ENCODE data around the gene LRRC66. TPM values are rescaled to one million over a fixed set of nuclear protein-coding genes. Genes with fewer than 3 reads are reported as not detected.

LRRC66 gene
- total RNA-seq, 3 donors from 2014 or later, result 5.4 to 22.6 (median 14.0) TPM

DNA sequence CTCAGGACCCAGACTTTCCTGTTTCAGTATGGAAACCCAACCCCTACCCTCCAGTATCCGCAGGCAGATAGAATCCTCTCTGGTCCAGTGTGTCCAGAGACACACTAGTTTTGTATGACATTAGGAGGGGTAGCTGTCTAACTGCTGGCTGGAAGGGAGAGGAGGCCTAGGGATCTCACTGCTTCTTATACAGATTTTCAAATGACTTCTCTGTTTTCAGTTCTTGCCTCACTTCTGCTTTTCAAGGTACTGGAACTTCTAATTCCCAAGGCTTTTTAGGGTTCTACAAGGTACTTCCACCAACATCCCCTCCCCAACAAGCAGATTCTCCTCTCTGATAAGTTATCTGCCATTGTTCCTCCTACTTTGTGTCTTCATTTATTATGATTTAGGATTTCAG lies 11.8 kb upstream of the LRRC66 start:
- Histone ChIP-seq H3K36me3 (ENCODE audit: low read depth) (no peaks in the 10 kb centered on the region), H3K4me1 (ENCODE audit: low read depth) (no peaks in the 10 kb centered on the region), H3K9me3 (no peaks in the 10 kb centered on the region), H3K4me3 (no peak overlapping the region)
- DNase-seq (no peak), ATAC-seq (no peak)
- intact Hi-C loops (cut with DNase I, micrococcal nuclease), result loop anchor here in 1 of 2 donors (10.0 kb wide), 1 partner anchor 187 kb away; the partner anchor contains the start of gene DCUN1D4
- TF ChIP-seq, protein P1, sequence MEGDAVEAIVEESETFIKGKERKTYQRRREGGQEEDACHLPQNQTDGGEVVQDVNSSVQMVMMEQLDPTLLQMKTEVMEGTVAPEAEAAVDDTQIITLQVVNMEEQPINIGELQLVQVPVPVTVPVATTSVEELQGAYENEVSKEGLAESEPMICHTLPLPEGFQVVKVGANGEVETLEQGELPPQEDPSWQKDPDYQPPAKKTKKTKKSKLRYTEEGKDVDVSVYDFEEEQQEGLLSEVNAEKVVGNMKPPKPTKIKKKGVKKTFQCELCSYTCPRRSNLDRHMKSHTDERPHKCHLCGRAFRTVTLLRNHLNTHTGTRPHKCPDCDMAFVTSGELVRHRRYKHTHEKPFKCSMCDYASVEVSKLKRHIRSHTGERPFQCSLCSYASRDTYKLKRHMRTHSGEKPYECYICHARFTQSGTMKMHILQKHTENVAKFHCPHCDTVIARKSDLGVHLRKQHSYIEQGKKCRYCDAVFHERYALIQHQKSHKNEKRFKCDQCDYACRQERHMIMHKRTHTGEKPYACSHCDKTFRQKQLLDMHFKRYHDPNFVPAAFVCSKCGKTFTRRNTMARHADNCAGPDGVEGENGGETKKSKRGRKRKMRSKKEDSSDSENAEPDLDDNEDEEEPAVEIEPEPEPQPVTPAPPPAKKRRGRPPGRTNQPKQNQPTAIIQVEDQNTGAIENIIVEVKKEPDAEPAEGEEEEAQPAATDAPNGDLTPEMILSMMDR (IDR thresholded peaks at IDR 0.05), result no peak

DNA sequence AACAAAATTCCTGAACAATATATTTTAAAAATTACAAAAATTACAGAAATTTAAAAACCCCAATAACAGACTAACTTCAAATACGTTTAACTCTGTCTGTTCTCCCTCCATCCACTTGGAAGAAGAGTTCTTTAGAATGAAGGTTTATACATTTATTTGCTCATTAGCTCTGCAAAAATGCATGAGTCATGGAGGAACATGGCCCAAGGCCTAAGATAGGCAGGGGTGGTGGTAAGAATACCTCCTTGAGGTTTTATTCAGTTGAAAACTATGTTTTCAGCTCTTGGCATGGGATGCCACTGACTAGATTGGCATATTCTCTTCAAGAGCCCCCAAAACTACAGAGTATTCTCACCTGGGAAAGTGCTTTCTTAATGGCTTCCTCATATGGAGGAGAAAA lies 8.8 kb upstream of the LRRC66 start:
- ATAC-seq, result no peak
- TF ChIP-seq, protein P1 (IDR thresholded peaks at IDR 0.05), result no peak

DNA sequence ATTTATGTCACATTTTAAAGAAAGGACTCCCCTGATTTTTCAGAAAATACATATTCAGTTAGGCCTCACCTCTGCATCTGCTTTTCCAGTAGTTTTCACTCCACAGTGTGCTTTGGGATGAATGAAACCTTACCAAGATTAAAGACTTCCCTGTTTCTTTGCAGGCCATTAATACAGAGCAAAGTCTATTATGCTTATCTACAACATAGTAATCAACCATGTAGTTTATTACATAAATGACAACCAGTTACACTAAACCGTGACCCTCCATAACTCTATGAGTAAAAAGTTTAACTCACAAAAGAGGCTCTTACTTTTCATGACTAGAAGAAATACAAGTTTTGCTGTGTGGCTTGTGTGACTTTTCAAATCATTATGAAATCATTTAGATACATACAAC lies 2.3 kb downstream of the LRRC66 start:
- ATAC-seq, result peak; percentile 71

More for the DNA sequence above, 8.8 kb upstream of the LRRC66 start:
- H3K4me1 ChIP-seq (ENCODE audit: low read depth), result no peaks in the 10 kb centered on the region
- no peak for DNase-seq
- no peaks in the 10 kb centered on the region for H3K9me3 ChIP-seq
- no peak overlapping the region for H3K4me3 ChIP-seq
- H3K36me3 ChIP-seq (ENCODE audit: low read depth), result no peaks in the 10 kb centered on the region
- intact Hi-C loops (cut with DNase I, micrococcal nuclease), result no loop called here

DNA sequence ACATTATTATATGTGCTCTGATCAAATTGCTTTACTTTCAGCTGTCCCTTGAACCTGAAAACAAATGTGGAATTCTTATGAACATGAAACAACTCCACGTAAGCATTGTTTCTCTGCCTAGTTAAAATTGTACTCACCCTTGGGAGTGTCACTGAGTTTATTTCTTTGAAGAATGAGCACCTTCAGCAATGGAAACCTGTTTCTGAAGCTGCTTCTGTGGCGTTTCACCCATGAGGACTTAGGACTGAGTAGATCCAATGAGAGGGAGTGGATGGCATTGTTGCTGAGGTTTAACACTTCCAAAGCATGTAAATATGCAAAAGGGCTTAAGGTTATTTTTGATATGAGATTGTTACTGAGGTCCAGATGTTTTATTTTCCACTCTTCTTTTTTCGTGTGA lies 3.2 kb downstream of the LRRC66 start:
- no peak overlapping the region for H3K4me3 ChIP-seq
- no peaks in the 10 kb centered on the region for H3K36me3 ChIP-seq (ENCODE audit: low read depth)
- H3K9me3 ChIP-seq, result no peaks in the 10 kb centered on the region
- DNase-seq, result peak in 1 of 3 donors; percentile 39
- H3K4me1 ChIP-seq (ENCODE audit: low read depth), result peaks cover 18% of the 10 kb centered on the region
- peak; percentile 64 for ATAC-seq
- TF ChIP-seq, protein P1 (IDR thresholded peaks at IDR 0.05), result no peak
- intact Hi-C loops (cut with DNase I, micrococcal nuclease), result loop anchor here in 1 of 2 donors (5.0 kb wide), 1 partner anchor 110 kb away; no protein-coding TSS in a partner anchor

More for the DNA sequence above, 2.3 kb downstream of the LRRC66 start:
- Histone ChIP-seq H3K36me3 (ENCODE audit: low read depth) (no peaks in the 10 kb centered on the region), H3K4me3 (no peak overlapping the region), H3K4me1 (ENCODE audit: low read depth) (peaks cover 10% of the 10 kb centered on the region), H3K9me3 (no peaks in the 10 kb centered on the region)
- TF ChIP-seq, protein P1 (IDR thresholded peaks at IDR 0.05), result no peak
- no peak for DNase-seq
- intact Hi-C loops (cut with DNase I, micrococcal nuclease), result loop anchor here in 1 of 2 donors (5.0 kb wide), 1 partner anchor 111 kb away; no protein-coding TSS in a partner anchor

DNA sequence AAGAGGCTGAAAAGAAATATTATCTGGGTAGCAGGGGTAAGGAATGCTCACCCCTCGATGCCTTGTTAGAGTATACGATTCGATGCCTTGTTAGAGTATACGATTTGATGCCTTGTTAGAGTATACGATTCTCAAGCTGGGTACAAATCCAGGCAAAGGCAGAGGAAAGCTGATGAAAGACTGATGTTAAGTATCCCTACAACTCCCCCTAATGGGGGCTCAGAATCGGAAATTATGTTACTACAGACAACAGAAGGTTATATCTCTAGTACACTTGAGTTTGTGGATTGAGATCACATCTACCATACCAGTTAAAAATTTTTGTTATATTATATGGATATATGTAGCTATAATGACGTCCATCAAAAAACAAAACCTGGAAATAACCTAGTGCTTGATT lies 4.8 kb downstream of the LRRC66 start:
- TF ChIP-seq, protein P1 (IDR thresholded peaks at IDR 0.05), result no peak
- H3K9me3 ChIP-seq, result no peaks in the 10 kb centered on the region
- no peak overlapping the region for H3K4me3 ChIP-seq
- DNase-seq, result no peak
- no peaks in the 10 kb centered on the region for H3K36me3 ChIP-seq (ENCODE audit: low read depth)
- no peak for ATAC-seq
- H3K4me1 ChIP-seq (ENCODE audit: low read depth), result peaks cover 22% of the 10 kb centered on the region
- intact Hi-C loops (cut with DNase I, micrococcal nuclease), result loop anchor here in 1 of 2 donors (5.0 kb wide), 1 partner anchor 108 kb away; no protein-coding TSS in a partner anchor

Data from mucosa of descending colon (tissue), 3 donors.